ENCODE measurements around the gene SMAD6. TPM values are rescaled to one million over a fixed set of nuclear protein-coding genes. Genes with fewer than 3 reads are reported as not detected.

SMAD6 gene
- total RNA-seq, 1 donor from 2014 or later, result 2.7 TPM

DNA sequence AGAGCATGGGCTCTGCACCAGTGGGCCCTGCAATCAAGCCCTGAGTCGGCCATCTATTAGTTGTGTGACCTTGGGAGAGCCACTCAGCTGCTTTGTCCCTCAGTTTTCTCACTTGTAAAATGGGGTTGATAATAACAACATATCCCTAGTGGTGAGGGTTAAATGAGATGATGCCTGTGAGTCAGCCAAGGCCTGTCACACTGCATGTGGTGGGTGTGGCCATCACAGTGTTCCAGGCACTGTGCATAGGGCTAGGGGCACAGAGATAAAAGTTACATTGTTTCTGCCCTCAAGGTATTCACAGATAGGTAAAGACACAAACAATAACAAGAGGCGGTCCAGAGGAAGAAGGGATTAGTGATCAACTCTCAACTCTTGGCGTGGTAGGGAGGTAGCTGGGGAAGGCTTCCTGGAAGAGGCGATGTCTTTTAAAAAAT lies 19.5 kb downstream of the SMAD6 start:
- FAIRE-seq, result no peak
- no peak overlapping the region for H3K9ac ChIP-seq (ENCODE audit: low read length)
- H3K27ac ChIP-seq (ENCODE audit: low read depth, low read length), result no peak overlapping the region
- no peaks in the 10 kb centered on the region for H3K36me3 ChIP-seq (ENCODE audit: insufficient read depth, low read length)
- peaks cover 51% of the 10 kb centered on the region for H4K20me1 ChIP-seq (ENCODE audit: insufficient read depth, low read length)
- H3K27me3 ChIP-seq (ENCODE audit: insufficient read depth, low read length), result no peaks in the 10 kb centered on the region
- no peaks in the 10 kb centered on the region for H3K9me3 ChIP-seq (ENCODE audit: insufficient read depth, low read depth, low read length)
- H3K9me3 Mint-ChIP-seq (ENCODE audit: unreplicated experiment), result peaks cover 3% of the 10 kb centered on the region
- no peak for DNase-seq (ENCODE audit: low read depth)
- H3K4me1 Mint-ChIP-seq (ENCODE audit: low read depth, unreplicated experiment), result peaks cover 8% of the 10 kb centered on the region
- H3K27me3 Mint-ChIP-seq (ENCODE audit: low read depth, unreplicated experiment), result peaks cover 16% of the 10 kb centered on the region
- no peak overlapping the region for H3K4me3 Mint-ChIP-seq (ENCODE audit: unreplicated experiment)
- TF ChIP-seq CTCF (IDR thresholded peaks at IDR 0.05; ENCODE audit: insufficient read depth, low read depth, low read length) (no peak), EZH2 (IDR thresholded peaks at IDR 0.05; ENCODE audit: insufficient read depth, low read length) (no peak)
- no peak overlapping the region for H3K4me2 ChIP-seq (ENCODE audit: low read length)
- peaks cover 11% of the 10 kb centered on the region for H3K36me3 Mint-ChIP-seq (ENCODE audit: low read depth, unreplicated experiment)
- no peak overlapping the region for H2AFZ ChIP-seq (ENCODE audit: low read depth, low read length)
- peaks cover 25% of the 10 kb centered on the region for H3K4me1 ChIP-seq (ENCODE audit: insufficient read depth, low read length)
- no peak overlapping the region for H3K4me3 ChIP-seq (ENCODE audit: insufficient read depth, low read depth, low read length)
- H3K27ac Mint-ChIP-seq (ENCODE audit: unreplicated experiment), result no peak overlapping the region
- H3K79me2 ChIP-seq (ENCODE audit: insufficient read depth, low read length), result peaks cover 15% of the 10 kb centered on the region

DNA sequence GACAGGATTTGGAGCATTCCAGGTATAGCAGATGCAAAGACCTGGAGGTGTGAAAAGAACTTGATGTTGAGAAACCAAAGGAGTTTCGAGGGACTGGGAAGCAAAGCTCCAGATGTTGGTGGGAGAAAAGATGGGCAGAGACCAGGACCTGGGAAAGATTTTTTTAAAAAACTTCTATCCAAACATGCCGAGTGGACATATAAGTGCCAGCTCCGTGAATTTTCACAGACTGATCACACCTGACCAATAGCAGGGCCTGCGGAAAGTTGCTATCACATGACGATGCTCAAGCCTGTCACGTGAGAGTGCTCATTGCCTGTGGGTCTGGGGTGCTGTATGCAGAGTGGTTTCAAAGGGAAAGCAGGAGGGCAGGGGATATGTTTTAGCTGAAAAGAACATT lies 19.9 kb downstream of the SMAD6 start:
- Histone ChIP-seq H3K4me2 (ENCODE audit: low read length) (no peak overlapping the region), H3K27me3 (ENCODE audit: insufficient read depth, low read length) (no peaks in the 10 kb centered on the region), H3K79me2 (ENCODE audit: insufficient read depth, low read length) (peaks cover 15% of the 10 kb centered on the region), H3K9ac (ENCODE audit: low read length) (no peak overlapping the region), H2AFZ (ENCODE audit: low read depth, low read length) (no peak overlapping the region), H3K4me1 (ENCODE audit: insufficient read depth, low read length) (peaks cover 25% of the 10 kb centered on the region), H3K36me3 (ENCODE audit: insufficient read depth, low read length) (no peaks in the 10 kb centered on the region), H3K27ac (ENCODE audit: low read depth, low read length) (no peak overlapping the region), H3K4me3 (ENCODE audit: insufficient read depth, low read depth, low read length) (no peak overlapping the region), H3K9me3 (ENCODE audit: insufficient read depth, low read depth, low read length) (no peaks in the 10 kb centered on the region), H4K20me1 (ENCODE audit: insufficient read depth, low read length) (peaks cover 51% of the 10 kb centered on the region)
- Mint-ChIP-seq H3K27me3 (ENCODE audit: low read depth, unreplicated experiment) (peaks cover 12% of the 10 kb centered on the region), H3K4me3 (ENCODE audit: unreplicated experiment) (no peak overlapping the region), H3K4me1 (ENCODE audit: low read depth, unreplicated experiment) (peaks cover 8% of the 10 kb centered on the region), H3K27ac (ENCODE audit: unreplicated experiment) (no peak overlapping the region), H3K36me3 (ENCODE audit: low read depth, unreplicated experiment) (peaks cover 9% of the 10 kb centered on the region), H3K9me3 (ENCODE audit: unreplicated experiment) (peaks cover 3% of the 10 kb centered on the region)
- no peak for DNase-seq (ENCODE audit: low read depth)
- TF ChIP-seq EZH2 (IDR thresholded peaks at IDR 0.05; ENCODE audit: insufficient read depth, low read length), result no peak
- TF ChIP-seq CTCF (IDR thresholded peaks at IDR 0.05; ENCODE audit: insufficient read depth, low read depth, low read length), result no peak
- FAIRE-seq, result no peak

DNA sequence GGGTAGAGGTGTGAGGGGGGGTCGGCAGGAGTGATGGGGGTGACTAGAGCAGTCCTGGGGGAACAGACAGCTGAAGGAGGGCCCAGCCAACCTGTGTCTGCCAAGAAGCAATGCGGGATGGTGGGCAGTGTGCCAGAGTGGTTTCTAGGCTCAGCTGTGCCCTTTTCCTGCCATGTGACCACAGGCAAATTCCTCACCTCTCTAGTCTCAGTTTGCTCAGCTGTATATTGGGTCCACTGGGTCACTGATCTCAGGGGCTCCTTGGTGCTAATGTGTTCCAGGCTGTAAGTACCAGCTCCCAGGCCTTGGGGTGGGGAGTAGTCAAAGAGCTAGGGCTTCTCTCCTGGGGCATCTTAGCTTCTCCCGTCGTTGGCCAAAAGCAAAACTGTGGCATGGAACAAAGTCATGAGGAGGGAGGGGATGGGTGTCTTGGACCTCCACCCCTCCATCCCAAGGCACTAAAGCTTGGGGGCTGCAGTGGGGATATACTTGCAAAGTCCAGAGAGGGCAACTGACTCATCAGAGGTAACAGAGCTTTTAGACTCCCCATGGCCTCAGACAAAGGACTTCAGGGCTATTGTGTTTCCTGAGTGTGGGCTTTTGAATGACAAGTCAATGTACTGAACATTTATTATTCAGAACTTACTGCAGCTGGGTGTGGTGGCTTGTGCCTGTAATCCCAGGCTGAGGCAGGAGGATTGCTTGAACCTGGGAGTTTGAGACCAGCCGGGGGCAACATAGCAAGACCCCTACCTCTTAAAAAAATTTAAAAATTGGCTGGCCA lies 20.9 kb downstream of the SMAD6 start:
- Histone ChIP-seq H4K20me1 (ENCODE audit: insufficient read depth, low read length) (peaks cover 51% of the 10 kb centered on the region), H3K36me3 (ENCODE audit: insufficient read depth, low read length) (no peaks in the 10 kb centered on the region), H3K9ac (ENCODE audit: low read length) (no peak overlapping the region), H2AFZ (ENCODE audit: low read depth, low read length) (no peak overlapping the region), H3K9me3 (ENCODE audit: insufficient read depth, low read depth, low read length) (no peaks in the 10 kb centered on the region), H3K27me3 (ENCODE audit: insufficient read depth, low read length) (no peaks in the 10 kb centered on the region), H3K79me2 (ENCODE audit: insufficient read depth, low read length) (peaks cover 15% of the 10 kb centered on the region), H3K4me3 (ENCODE audit: insufficient read depth, low read depth, low read length) (no peak overlapping the region), H3K27ac (ENCODE audit: low read depth, low read length) (no peak overlapping the region), H3K4me1 (ENCODE audit: insufficient read depth, low read length) (peaks cover 25% of the 10 kb centered on the region), H3K4me2 (ENCODE audit: low read length) (no peak overlapping the region)
- DNase-seq (ENCODE audit: low read depth) (no peak), FAIRE-seq (no peak)
- Mint-ChIP-seq H3K4me1 (ENCODE audit: low read depth, unreplicated experiment) (peaks cover 8% of the 10 kb centered on the region), H3K27me3 (ENCODE audit: low read depth, unreplicated experiment) (peaks cover 14% of the 10 kb centered on the region), H3K9me3 (ENCODE audit: unreplicated experiment) (peaks cover 3% of the 10 kb centered on the region), H3K4me3 (ENCODE audit: unreplicated experiment) (no peak overlapping the region), H3K27ac (ENCODE audit: unreplicated experiment) (no peak overlapping the region), H3K36me3 (ENCODE audit: low read depth, unreplicated experiment) (peaks cover 11% of the 10 kb centered on the region)
- TF ChIP-seq CTCF (IDR thresholded peaks at IDR 0.05; ENCODE audit: insufficient read depth, low read depth, low read length) (no peak), EZH2 (IDR thresholded peaks at IDR 0.05; ENCODE audit: insufficient read depth, low read length) (no peak)

Measured in astrocyte (in vitro differentiated cells and primary cell).